Measurements from ENCODE around the gene SMAD4. TPM values are rescaled to one million over a fixed set of nuclear protein-coding genes. Genes with fewer than 3 reads are reported as not detected.

The SMAD4 gene
- polyA plus RNA-seq, 2 of the 4 experiments (the other 2 are of a cell fraction), result 52.1 to 107 TPM

- Histone ChIP-seq H3K27ac (no peak overlapping the region), H3K4me3 (no peak overlapping the region), H3K4me2 (no peak overlapping the region), H3K9me3 (no peaks in the 10 kb centered on the region), H3K4me1 (no peaks in the 10 kb centered on the region)
- WGBS (ENCODE audit: missing lambda C conversion rate), result 65% methylated on average over 17 of the region's 19 CpGs
- no peak for TF ChIP-seq HDAC2 (IDR thresholded peaks at IDR 0.05)
- ATAC-seq, result no peak
- DNase-seq (ENCODE audit: low read depth in 1 of 2, low spot score in 1 of 2), result no peak
- FAIRE-seq, result no peak
- POLR2A ChIA-PET, result no interaction called here
- CTCF ChIA-PET, result interaction anchor here (1.1 kb wide), 1 partner anchor 12 kb away, joined by 4 read pairs; no protein-coding TSS in a partner anchor
These were observed 92.4 kb downstream of the SMAD4 start for GRCh38 chr18:51122266-51123045.

DNA sequence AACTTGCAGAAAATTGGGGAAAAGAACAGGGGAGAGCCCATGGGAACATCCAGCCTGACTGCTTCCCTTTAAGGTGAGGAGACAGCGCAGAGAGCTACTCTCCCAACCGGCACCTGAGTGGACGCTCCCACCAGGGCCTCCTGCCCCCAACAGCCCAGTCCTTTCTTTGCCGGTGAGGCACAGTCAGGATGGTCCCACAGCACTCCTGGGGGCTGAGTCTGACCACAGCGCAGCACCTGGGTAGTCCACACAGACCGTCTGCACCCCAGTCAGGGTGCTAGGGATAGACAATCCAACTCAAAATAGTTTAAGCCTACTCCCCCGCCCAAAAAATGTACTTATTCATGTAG, 93.0 kb downstream of the SMAD4 start:
- WGBS (ENCODE audit: missing lambda C conversion rate), result 84% methylated on average over 6 of the region's 7 CpGs

DNA sequence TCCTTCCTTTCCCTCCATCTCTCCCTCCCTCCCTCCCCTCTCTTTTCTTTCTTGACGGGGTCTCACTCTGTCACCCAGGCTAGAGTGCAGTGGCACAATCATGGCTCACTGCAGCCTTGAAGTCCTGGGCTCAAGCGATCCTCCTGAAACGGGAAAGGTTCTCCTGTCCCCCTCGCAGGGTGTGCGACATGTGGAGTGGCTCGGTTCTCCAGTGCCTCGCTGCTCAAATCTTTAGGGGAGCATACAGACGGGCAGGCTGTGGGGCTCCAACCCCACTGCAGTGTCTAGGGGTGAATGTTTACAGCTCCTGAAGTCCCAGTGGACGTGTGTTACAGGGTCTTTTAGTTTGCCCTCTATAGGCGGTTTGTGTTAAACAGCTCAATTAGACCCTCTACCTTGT, 93.5 kb downstream of the SMAD4 start:
- ChIA-PET CTCF (interaction anchor here (0.8 to 1.9 kb wide), 3 partner anchors 13 to 502 kb away, joined by 3 to 13 read pairs (median 4); no protein-coding TSS in a partner anchor), POLR2A (no interaction called here)
- Histone ChIP-seq H3K4me2 (no peak overlapping the region), H3K27ac (no peak overlapping the region), H3K9me3 (no peaks in the 10 kb centered on the region), H3K4me1 (no peaks in the 10 kb centered on the region), H3K4me3 (no peak overlapping the region)
- WGBS (ENCODE audit: missing lambda C conversion rate), result 83% methylated on average over 7 of the region's 10 CpGs
- no peak for FAIRE-seq
- no peak for ATAC-seq
- TF ChIP-seq POLR2AphosphoS2 (conservative IDR thresholded peaks at IDR 0.05; ENCODE audit: low read length), result no peak
- TF ChIP-seq MAFK (IDR thresholded peaks at IDR 0.05; ENCODE audit: partially characterized antibody), result no peak
- no peak for TF ChIP-seq HEYL (CRISPR knock-in tag; IDR thresholded peaks at IDR 0.05)
- no peak for TF ChIP-seq ZNF302 (CRISPR knock-in tag; IDR thresholded peaks at IDR 0.05)
- no peak for TF ChIP-seq ZFP36 (IDR thresholded peaks at IDR 0.05; ENCODE audit: borderline replicate concordance, partially characterized antibody)
- no peak for TF ChIP-seq RAD21 (conservative IDR thresholded peaks at IDR 0.05 in 1 of 2, IDR thresholded peaks at IDR 0.05 in 1 of 2)
- DNase-seq (ENCODE audit: low read depth in 1 of 2, low spot score in 1 of 2), result no peak

More for the DNA sequence above, 93.0 kb downstream of the SMAD4 start:
- no peaks in the 10 kb centered on the region for H3K9me3 ChIP-seq
- POLR2A ChIA-PET, result no interaction called here
- H3K27ac ChIP-seq, result no peak overlapping the region
- no peak overlapping the region for H3K4me2 ChIP-seq
- H3K4me3 ChIP-seq, result no peak overlapping the region
- CTCF ChIA-PET, result interaction anchor here (1.1 kb wide), 1 partner anchor 13 kb away, joined by 4 read pairs; no protein-coding TSS in a partner anchor
- no peak for DNase-seq (ENCODE audit: low read depth in 1 of 2, low spot score in 1 of 2)
- FAIRE-seq, result no peak
- no peaks in the 10 kb centered on the region for H3K4me1 ChIP-seq
- TF ChIP-seq MYC (IDR thresholded peaks at IDR 0.05; ENCODE audit: borderline replicate concordance, low read length) (no peak), TP53 (CRISPR knock-in tag; IDR thresholded peaks at IDR 0.05) (no peak), EHF (CRISPR knock-in tag; IDR thresholded peaks at IDR 0.05) (no peak), ZSCAN20 (CRISPR knock-in tag; IDR thresholded peaks at IDR 0.05) (no peak), RCOR1 (IDR thresholded peaks at IDR 0.05; ENCODE audit: low read depth, low read length) (no peak), HDAC2 (IDR thresholded peaks at IDR 0.05) (no peak), FOSB (CRISPR knock-in tag; IDR thresholded peaks at IDR 0.05) (no peak), RFX5 (IDR thresholded peaks at IDR 0.05) (no peak), POLR2AphosphoS2 (conservative IDR thresholded peaks at IDR 0.05; ENCODE audit: low read length) (no peak), RARB (CRISPR knock-in tag; IDR thresholded peaks at IDR 0.05) (no peak), FOSL2 (IDR thresholded peaks at IDR 0.05) (no peak), FOSL2 (CRISPR knock-in tag; IDR thresholded peaks at IDR 0.05) (no peak), ESRRA (IDR thresholded peaks at IDR 0.05; ENCODE audit: borderline replicate concordance, low read length) (no peak), NFE2L2 (conservative IDR thresholded peaks at IDR 0.05; ENCODE audit: low read length) (no peak), MAFK (IDR thresholded peaks at IDR 0.05; ENCODE audit: partially characterized antibody) (no peak), NPAS2 (CRISPR knock-in tag; IDR thresholded peaks at IDR 0.05; ENCODE audit: borderline replicate concordance) (no peak), JUNB (IDR thresholded peaks at IDR 0.05) (no peak)
- TF ChIP-seq, protein P1, sequence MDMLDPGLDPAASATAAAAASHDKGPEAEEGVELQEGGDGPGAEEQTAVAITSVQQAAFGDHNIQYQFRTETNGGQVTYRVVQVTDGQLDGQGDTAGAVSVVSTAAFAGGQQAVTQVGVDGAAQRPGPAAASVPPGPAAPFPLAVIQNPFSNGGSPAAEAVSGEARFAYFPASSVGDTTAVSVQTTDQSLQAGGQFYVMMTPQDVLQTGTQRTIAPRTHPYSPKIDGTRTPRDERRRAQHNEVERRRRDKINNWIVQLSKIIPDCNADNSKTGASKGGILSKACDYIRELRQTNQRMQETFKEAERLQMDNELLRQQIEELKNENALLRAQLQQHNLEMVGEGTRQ (IDR thresholded peaks at IDR 0.05), result no peak
- TF ChIP-seq, protein P2, sequence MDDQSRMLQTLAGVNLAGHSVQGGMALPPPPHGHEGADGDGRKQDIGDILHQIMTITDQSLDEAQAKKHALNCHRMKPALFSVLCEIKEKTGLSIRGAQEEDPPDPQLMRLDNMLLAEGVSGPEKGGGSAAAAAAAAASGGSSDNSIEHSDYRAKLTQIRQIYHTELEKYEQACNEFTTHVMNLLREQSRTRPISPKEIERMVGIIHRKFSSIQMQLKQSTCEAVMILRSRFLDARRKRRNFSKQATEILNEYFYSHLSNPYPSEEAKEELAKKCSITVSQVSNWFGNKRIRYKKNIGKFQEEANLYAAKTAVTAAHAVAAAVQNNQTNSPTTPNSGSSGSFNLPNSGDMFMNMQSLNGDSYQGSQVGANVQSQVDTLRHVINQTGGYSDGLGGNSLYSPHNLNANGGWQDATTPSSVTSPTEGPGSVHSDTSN (IDR thresholded peaks at IDR 0.05), result no peak
- TF ChIP-seq, protein P3, sequence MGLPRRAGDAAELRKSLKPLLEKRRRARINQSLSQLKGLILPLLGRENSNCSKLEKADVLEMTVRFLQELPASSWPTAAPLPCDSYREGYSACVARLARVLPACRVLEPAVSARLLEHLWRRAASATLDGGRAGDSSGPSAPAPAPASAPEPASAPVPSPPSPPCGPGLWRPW (IDR thresholded peaks at IDR 0.05), result no peak
- TF ChIP-seq, protein P4, sequence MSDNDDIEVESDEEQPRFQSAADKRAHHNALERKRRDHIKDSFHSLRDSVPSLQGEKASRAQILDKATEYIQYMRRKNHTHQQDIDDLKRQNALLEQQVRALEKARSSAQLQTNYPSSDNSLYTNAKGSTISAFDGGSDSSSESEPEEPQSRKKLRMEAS (IDR thresholded peaks at IDR 0.05), result no peak
- no peak for ATAC-seq
